SK-N-DZ (cell line): Measurements from ENCODE around the gene CEL. TPM values are rescaled to one million over a fixed set of nuclear protein-coding genes. Genes with fewer than 3 reads are reported as not detected.
"Not testable (repeated sequence)": the region's sequence is repeated elsewhere in the genome, so short reads cannot be mapped to it uniquely, and the experiment has no call there.

Experiments
- DNase-seq: peaks from one replicate; pipeline ENCODE4 v3.0.0-alpha.2; 2015; ENCODE audit warnings: low spot score
- polyA plus RNA-seq, 2 experiments: library from polyadenylated mRNA; depleted of rRNA; stranded (reverse); fragments of >200 nt; gene quantifications; 2 replicates each; pipeline ENCODE4 v1.2.3, GENCODE V29; 2014

CEL gene
- 0.66 TPM in 2 replicates for polyA plus RNA-seq (2014; cell fraction: cytosol; rRNA removed)
- polyA plus RNA-seq (2014; cell fraction: nucleus; rRNA removed), result 6.4 and 8.0 TPM in 2 replicates

GRCh38 chr9:133061764-133062145, at the start of gene CEL:
Gene CEL, plus strand, starts transcription at chr9:133061981. Its CDS starts 22 bp downstream, at chr9:133062003.
- DNase-seq, result not testable (repeated sequence)

- no peak for DNase-seq
Measured at GRCh38 chr9:133014696-133015095, 47.1 kb upstream of the CEL start.

- peak; percentile 39 for DNase-seq
Measured at GRCh38 chr9:133023117-133023890, 38.5 kb upstream of the CEL start.

- no peak for DNase-seq
Measured at GRCh38 chr9:133026426-133026825, 35.4 kb upstream of the CEL start.

- no peak for DNase-seq
Measured at GRCh38 chr9:133027134-133027533, 34.6 kb upstream of the CEL start.

GRCh38 chr9:133028221-133028620, 33.6 kb upstream of the CEL start:
- DNase-seq, result no peak

- DNase-seq, result no peak
Measured at GRCh38 chr9:133029994-133030316, 31.8 kb upstream of the CEL start.

GRCh38 chr9:133030317-133031129, 31.3 kb upstream of the CEL start, which contains the start of gene GTF3C5:
Gene GTF3C5, plus strand, starts transcription at chr9:133030997. Its CDS starts 15 bp downstream, at chr9:133031012.
- peak; percentile 100 for DNase-seq

GRCh38 chr9:133031130-133031422, 30.7 kb upstream of the CEL start:
- no peak for DNase-seq

- no peak for DNase-seq
Measured at GRCh38 chr9:133031496-133031911, 30.3 kb upstream of the CEL start.

- DNase-seq, result no peak
Measured at GRCh38 chr9:133032171-133032570, 29.6 kb upstream of the CEL start.

GRCh38 chr9:133035669-133036068, 26.1 kb upstream of the CEL start:
- no peak for DNase-seq

GRCh38 chr9:133037775-133038515, 23.8 kb upstream of the CEL start:
- DNase-seq, result no peak

GRCh38 chr9:133040892-133041479, 20.8 kb upstream of the CEL start:
- peak; percentile 48 for DNase-seq

GRCh38 chr9:133041958-133042357, 19.8 kb upstream of the CEL start:
- no peak for DNase-seq

GRCh38 chr9:133042676-133043075, 19.1 kb upstream of the CEL start:
- no peak for DNase-seq

- no peak for DNase-seq
Measured at GRCh38 chr9:133043449-133044035, 18.2 kb upstream of the CEL start.

GRCh38 chr9:133044125-133044524, 17.7 kb upstream of the CEL start:
- no peak for DNase-seq

- no peak for DNase-seq
Measured at GRCh38 chr9:133044661-133045060, 17.1 kb upstream of the CEL start.

- DNase-seq, result no peak
Measured at GRCh38 chr9:133045132-133045531, 16.6 kb upstream of the CEL start.

- no peak for DNase-seq
Measured at GRCh38 chr9:133046196-133046899, 15.4 kb upstream of the CEL start.
